Measurements from ENCODE around the gene HRH3.

Gene HRH3

GRCh38 chr20:62228982-62229545, 9.0 kb upstream of the HRH3 start:
- DNase-seq: no peak

DNA sequence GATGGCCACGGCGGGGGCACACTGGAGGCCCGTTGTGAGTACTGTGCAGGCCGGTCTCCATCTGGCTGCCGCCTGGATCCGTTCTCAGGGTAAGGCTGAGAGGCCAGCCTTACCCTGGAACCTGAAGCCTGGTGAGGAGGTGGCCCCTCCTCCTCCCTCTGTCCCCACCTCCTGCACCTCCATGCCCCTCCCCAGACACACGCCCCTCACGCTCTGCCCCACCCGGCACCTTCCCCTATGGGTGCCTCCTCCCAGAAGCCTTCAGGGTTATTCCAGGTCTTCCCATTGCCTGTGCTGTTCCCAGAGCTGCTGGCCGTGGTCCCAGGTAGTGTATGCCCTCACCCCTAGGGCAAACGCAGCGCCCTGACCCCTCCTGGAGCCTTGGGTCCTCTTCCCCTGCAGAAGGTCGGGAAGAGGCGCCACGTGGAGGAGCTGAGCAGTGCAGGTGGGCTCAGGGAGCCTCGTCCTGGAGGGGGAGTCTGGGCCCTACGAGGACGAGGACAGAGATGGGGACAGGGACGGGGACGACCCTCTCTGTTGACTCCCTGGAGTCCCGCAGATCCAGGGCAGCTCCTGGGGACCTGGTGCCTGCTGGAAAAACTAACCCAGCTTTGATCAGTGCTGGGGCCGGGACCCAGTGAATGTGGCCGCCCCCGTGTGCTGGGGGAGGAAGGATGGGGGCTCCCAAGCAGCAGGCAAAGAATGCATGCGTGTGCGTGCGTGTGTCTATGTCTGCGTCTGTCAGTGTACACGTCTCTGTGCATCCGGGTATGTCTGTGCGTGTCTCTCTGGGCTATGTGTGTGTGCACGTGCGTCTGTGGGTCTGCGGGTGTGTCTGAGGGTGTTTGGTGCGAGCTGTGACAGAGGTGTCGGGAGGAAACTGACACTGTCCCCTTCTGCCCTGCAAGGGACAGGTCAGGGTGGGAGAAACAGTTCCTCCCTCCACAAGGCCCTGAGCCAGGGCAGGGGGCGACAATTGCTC, 8.2 kb upstream of the HRH3 start:
- DNase-seq: peak; percentile 64

DNA sequence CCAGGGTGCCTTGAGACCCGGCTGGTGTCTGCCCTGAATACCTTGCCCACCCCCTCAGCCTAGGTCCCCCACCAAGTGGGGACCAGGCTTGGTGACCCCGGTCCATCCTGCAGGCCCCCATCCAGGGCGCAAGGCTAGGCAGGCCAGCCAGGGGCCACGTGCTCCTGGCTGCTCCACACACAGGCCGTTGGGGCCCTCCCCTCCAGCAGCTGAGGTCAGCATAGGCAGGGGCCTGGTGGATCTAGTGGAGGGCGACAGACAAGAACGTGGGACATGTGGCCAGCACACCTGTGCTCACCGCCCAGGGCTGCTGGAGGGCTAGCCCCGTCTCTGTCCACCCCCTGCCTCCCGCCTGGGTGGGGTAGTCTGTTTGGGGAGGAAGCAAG, 7.5 kb upstream of the HRH3 start:
- DNase-seq: no peak

DNA sequence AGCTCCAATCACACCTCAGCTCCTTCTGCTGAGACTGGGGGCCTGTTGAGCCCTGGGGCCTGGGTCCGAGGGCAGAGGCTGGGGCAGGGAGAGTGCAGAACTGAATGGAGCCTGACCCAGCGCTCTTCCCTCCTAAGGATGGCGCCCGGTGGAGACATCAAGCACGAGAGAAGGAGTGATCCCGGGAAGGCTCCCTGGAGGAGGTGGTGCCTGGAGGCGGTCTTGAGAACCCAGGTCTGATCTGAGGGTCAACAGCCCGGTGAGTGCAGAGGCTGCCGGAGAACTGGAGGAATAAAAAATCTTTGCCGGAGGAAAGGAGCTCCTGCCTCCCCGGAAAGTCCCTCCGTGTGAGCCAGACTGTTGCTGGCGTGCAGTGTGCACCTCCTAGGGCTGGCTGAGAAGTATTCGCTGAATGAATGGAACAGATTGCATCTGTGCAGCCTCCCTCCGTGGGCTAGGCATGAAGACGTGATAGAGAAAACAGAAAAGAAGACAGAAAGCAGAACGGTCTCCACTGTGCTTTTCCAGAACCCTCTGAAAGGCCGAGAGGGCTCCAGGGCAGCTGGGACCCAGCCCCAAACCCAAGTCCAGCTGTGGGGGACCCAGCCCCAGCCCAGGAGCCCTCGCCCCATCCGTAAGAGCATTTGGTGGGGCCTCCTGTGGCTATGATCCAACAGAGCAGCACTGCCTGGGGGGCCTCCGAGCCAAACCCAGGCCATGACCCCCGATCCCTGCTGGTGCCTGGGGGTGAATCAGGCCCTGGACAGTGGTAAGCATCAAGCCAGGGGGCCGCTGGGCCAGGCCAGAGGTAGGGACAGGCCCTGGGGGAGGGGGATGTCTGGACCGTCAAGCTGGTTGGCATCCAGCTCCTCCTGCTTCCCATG, 6.9 kb upstream of the HRH3 start:
- no peak for DNase-seq

DNA sequence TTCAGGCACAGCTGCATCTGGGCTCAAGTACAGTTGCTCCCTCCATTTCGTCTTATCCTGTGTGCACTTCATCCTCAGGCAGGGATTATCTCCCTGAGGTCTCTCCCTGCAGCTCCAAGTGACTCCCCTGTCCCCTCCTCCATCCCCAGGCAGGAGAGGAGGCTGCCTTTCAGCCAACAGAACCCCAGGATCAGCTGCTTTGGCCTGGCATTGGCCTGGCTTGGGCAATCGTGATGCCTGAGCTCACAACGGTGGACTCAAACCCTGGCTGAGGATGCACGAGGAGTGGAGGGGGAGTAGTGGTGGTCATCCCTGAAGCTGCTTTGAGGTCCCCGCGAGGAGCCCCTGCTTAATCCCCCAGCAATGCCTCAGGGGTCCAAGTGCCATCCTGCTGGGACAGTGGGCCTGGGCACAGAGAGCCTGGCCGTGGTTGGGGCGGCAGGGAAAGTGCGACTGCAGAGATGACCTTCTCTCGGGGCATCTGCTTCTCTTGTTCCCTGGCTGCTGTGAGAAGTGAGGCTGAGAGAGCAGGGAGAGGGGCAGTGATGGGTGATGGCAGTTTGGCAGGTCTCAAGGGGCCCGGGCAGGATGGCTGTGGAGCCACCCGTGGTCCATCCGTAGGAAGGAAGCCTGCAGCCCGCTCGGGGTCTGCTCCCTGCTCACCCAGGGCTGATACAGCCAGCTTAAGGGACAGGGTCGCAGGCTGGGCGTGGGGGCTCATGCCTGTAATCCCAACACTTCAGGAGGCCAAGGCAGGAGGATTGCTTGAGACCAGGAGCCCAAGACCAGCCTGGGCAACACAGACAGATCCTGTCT, 6.0 kb upstream of the HRH3 start:
- DNase-seq: peak; percentile 48

GRCh38 chr20:62225026-62225425, 4.9 kb upstream of the HRH3 start:
- DNase-seq: no peak

DNA sequence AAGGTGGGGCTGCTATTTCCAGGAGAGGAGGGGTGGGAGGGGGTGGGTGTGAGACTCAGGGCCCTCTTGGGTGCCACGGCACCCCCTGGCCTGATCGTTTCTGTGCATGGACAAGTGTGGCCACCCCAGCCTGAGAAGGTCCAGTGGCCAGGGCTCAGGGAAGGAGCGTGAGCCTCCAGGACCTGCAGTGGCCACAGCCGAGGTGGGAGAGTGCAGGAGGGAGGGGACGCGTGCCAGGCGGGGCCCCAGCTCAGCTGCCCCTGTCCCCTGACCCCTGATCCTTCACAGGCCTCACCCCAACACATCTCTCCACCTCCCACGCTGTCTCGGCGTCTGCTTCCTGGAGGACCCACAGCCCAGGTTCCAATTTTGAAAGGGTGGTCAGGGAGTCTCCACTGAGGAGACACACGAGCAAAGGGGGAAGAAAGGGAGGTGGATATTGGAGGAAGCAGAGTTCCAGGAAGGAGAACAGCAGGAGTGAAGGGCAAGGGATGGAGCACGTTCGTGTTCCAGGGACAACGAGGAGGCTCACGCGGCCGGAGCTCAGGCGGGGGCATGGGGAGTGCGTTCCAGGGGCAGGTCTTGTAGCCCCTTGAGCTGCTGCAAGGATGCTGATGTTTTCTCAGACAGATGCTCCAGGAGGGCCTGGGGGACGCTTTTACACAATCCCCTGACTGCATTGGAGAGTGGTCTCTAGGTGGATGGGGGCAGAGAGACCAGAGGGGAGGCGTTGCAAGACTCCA, 4.2 kb upstream of the HRH3 start:
- DNase-seq: no peak

DNA sequence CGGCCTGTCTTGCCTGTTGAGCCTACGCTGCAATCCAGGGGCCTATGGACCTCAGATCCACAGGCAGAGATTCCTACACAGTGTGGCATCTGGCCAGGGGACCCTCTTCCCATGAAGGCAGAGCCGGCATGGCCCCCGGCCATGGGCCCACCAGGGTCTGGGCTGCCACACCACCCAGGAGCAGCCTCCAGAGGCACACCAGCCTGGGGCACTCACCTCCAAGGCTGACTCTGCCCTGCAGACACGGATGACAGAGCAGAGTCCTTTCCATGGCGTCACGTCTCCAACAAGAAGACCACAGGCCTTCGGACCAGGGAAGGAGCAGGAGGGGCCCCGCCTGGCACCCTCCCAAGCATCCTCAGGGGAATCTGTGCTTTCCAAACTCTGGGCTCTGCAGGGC, 3.5 kb upstream of the HRH3 start:
- no peak for DNase-seq

DNA sequence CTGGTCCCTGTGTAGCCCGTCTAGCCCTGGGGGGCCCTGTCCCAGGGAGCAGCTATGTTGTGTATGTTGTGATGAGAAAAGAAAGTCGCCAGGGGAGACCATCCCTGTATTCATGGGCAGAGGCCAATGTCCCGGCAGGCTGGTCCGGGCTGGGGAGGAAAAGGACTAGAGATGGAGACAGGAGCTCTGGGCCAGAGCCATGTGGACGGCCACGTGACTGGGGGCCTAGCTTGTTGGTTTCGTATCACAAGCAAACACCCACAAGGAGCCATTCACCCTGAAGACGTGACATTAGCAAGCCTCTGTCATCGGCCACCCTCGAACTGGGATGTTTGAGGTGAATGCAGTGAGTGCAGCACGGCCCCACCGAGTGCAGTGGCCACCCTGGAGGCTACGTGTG, 2.9 kb upstream of the HRH3 start:
- DNase-seq: no peak

- DNase-seq: no peak
Measured at GRCh38 chr20:62222266-62222850, 2.3 kb upstream of the HRH3 start.

- DNase-seq: peak; percentile 35
Measured at GRCh38 chr20:62220666-62221568, 839 bp upstream of the HRH3 start.

DNA sequence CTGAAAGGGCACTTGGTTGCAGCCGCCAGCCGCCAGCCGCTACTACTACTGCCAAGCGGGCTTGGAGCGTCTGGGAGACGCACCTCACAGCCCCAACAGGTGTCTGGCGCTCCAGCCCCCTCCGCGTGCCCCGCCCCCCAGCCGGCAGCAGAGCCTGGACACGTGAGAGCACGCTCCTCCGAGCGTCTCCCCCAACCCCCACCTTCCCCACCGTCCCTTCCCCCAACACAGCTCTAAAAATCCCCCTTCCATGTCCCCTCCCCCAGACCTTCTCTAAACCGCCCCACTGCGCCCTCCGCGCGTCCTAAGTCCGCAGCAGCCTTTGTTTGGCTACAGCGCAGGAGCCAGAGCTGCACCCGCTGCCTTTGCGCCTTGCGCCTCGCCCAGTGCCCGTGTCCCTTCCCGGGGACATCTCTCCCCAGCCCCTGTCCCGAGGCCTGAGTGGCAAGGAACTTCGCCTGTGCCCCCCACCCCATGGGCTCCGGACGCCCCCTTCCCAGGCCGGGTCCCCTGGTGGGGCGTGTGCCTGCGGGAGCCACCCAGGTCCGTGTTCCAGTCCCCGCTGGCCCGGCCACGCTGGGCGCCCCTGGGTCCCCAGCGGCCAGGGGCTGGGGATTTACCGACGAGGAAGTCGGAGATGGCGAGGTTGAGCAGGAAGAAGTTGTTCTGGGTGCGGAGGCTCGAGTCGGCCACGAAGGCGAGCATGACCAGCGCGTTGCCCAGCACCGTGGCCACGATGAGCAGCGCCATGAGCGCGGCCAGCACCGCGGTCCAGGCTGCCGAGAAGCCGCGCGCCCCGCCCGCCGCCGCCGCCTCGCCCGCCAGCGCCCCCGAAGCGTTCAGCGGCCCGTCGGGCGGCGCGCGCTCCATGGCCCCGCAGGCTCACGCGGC, 732 bp downstream of the HRH3 start:
- peak; percentile 78 for DNase-seq

DNA sequence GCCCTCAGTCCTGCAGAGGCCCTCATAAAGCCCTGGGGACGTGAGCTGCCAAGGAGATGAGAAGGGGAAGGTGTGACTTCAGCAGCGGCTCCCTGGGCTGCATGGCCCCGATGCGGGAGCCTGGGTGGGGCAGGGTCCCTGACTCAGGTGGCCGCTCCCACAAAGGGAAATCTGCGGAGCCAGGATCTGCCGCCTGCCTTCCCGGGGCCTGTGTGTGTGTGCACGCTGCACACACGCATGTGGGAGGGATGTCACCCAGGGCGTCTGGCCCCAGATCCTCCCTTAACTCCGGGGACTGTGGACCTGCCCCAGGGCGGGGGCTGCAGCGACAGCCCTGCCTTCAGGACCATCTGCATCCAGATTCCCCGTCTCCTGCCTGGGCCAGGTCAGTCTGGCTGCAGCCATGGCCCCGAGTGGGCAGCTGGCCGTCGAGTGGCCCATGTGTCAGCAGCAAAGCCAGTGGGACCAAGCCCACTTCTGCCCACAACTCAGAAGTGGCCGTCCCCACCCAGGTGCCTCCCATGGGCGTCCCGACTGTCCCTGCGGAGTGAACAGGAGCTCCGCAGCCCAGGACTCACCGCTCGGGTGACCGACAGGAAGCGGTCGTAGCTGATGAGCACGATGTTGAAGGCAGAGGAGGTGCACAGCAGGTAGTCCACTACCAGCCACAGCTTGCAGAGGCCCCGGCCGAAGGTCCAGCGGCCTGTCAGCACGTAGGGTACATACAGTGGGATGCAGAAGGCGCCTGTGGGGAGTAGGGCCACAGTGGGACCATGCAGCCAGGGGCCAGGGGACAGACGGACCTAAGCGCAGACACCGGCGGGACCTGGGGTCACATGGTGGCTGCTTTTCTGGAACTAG, 1.9 kb downstream of the HRH3 start:
- no peak for DNase-seq

- DNase-seq: no peak
Measured at GRCh38 chr20:62216636-62217566, 3.2 kb downstream of the HRH3 start.

- DNase-seq: no peak
Measured at GRCh38 chr20:62215991-62216635, 4.0 kb downstream of the HRH3 start.
